D721Med (cell line): ENCODE measurements around the gene CYREN.

Experiments used
- DNase-seq: peaks from one replicate; pipeline ENCODE4 v3.0.0; 2011; ENCODE audit warnings: low spot score; ENCODE audit not compliant: insufficient read length
- FAIRE-seq: peaks from 2 replicates; lab custom pipeline; 2011; peaks lifted over from hg19 to GRCh38; lab: Jason Lieb, UNC
- CTCF ChIP-seq: IDR thresholded peaks from 2 replicates; pipeline ENCODE4 v1.5.1; 2012; ENCODE audit warnings: mild to moderate bottlenecking, control low read depth; ENCODE audit not compliant: insufficient read depth; ENCODE audit errors: missing control alignments

The CYREN gene

DNA sequence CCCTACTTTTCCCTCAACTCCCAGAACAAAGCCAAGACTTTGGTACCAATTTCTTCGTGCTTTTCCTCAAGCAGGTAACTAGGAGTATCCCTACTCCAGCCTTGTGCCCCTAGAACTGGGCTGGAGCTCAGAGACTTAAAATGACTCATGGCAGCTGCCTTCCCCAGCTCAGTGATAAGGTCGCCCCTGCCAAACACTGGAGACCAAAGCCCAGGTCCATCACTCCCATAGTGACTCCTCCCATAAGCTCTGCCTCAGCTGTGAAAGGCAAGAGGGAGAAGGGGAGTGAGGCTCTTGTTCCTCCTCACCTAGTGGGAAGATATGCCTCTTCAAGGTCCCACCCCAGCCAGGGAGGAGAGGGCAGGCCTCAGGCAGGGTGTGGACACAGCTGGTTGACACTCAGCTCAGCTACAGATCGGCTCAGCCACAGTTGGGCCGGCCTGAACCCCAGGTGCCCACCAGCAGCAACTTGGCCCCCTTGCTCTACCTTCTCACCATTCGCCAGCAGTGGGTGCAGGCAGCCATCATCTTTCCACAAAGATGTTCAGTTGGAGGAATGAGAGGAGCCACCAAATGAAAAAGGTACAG lies 13.8 kb upstream of the CYREN start:
- no peak for DNase-seq

DNA sequence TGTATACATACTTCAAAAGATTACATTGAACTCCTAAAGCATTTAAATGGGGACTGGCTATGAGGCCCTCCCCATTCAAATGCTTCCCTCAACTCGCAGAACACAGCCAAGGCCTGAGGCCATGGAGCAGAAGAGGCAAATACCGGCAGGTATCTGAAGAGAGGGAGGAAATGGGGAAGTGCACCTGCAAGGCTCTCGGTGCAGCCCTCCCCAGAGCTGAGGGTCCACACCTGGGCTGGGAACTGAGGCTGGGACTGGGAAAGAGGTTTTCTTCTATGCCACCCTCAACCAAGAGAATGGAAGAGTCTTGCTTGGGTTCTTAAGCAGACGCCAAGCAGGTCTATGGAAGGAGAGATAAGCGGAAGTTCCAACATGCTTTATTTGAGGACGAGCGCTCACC lies 13.0 kb upstream of the CYREN start:
- FAIRE-seq (no peak), DNase-seq (no peak)
- TF ChIP-seq CTCF: no peak

More for the DNA sequence above, 13.8 kb upstream of the CYREN start:
- FAIRE-seq: no peak
- TF ChIP-seq CTCF: no peak

- DNase-seq (no peak), FAIRE-seq (no peak)
- no peak for TF ChIP-seq CTCF
Observed at GRCh38 chr7:135181929-135182678, 11.6 kb upstream of the CYREN start.

DNA sequence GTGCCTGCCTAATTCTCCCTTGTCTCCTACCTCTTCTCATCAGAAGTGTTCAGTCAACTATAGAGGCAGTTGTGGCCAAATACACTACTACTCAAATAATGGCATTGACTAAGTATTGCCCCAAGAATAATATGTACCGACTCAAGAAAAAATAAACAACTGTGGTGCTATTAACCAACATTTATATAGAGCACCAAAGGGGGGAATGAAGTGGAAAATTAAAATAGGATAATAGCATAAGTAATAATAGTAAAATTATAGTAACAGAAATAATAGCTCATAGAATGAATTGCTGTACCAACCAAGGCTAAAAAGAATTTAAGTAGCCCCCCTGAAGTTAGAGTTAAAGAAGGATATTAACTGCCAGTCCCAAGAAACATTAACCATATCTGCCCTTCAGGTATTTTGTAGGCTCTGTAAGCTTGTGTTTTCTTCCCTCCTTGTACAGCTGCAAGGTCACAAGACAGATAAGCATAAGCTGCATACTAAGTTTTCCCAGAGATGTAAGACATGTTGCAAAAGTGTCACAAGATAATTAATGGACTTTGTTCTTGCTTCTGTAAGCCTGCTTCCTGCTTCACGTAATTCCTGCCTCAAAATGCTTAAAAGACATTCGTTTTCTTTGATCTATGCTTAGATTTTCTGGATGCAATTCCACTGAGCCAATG lies 10.9 kb upstream of the CYREN start:
- no peak for FAIRE-seq
- no peak for TF ChIP-seq CTCF
- no peak for DNase-seq

DNA sequence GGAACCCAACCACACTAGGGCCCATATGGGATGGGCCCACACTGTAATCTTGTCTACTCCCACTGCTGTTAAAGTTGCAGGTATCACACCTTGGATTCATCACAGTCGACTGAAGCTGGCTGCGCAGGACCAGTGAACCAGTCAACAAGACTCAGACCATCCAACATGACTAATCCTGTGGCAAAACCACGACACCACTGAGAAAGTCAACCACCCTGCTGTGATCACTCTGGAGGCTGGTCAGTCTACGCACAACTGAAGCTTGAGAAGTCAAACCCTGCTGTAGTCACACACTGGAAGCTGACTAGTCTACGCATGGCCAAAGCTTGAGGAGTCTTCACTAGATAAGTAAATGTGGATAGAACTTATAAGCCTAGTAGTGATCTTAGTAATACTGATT lies 9.6 kb upstream of the CYREN start:
- TF ChIP-seq CTCF: no peak
- FAIRE-seq (no peak), DNase-seq (no peak)

DNA sequence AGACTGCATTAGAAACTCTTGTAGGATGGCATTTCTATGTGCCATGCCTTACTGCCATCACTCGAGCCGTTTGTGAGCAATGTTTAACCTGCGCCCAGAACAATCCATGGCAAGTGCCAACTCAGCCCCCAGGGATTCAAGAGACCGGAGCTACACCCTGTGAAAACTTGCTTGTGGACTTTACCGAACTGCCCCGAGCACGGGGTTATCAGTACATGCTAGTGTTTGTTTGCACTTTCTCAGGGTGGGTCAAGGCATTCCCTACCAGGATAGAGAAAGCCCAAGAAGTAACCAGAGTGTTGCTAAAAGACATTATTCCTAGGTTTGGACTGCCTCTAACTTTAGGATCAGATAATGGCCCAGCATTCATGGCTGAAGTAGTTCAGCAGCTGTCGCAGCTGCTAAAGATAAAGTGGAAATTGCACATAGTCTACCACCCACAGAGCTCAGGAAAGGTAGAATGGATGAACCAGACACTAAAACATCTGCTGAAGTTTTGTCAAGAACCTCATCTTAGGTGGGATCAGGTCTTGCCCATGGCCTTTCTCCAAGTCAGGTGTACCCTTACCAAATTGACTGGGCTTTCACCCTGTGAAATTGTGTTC lies 8.9 kb upstream of the CYREN start:
- DNase-seq (no peak), FAIRE-seq (no peak)
- TF ChIP-seq CTCF: no peak
